Endometrial microvascular endothelial cells (primary cell): ENCODE measurements around the gene GATAD2B. TPM values are rescaled to one million over a fixed set of nuclear protein-coding genes. Genes with fewer than 3 reads are reported as not detected.

Experiments used
- total RNA-seq: library from RNA; depleted of rRNA; stranded (reverse); fragments of >200 nt; gene quantifications from one replicate; pipeline ENCODE4 v1.2.3, GENCODE V29; 2015; ENCODE audit errors: inconsistent ontology term

Gene GATAD2B
- total RNA-seq, 1 donor from 2014 or later = 7.4 TPM

Other genes starting within 250 kb of the GATAD2B start
- 2.6 TPM for gene NPR1, start 244.3 kb downstream of the GATAD2B start, total RNA-seq
- gene INTS3, start 194.9 kb downstream of the GATAD2B start, total RNA-seq = 21.0 TPM
- gene SLC27A3, start 147.6 kb downstream of the GATAD2B start, total RNA-seq = 18.0 TPM
- 15.6 TPM for gene DENND4B, start 23.7 kb upstream of the GATAD2B start, total RNA-seq
- gene CRTC2, start 35.6 kb upstream of the GATAD2B start, total RNA-seq = 17.7 TPM
- 108 TPM for gene SLC39A1, start 40.6 kb upstream of the GATAD2B start, total RNA-seq
- 6.0 TPM for gene CREB3L4, start 44.9 kb upstream of the GATAD2B start, total RNA-seq
- 221 TPM for gene JTB, start 54.7 kb upstream of the GATAD2B start, total RNA-seq
- gene RAB13, start 63.4 kb upstream of the GATAD2B start, total RNA-seq = 39.7 TPM
- gene RPS27, start 67.8 kb upstream of the GATAD2B start, total RNA-seq = 940 TPM
- gene NUP210L, start 232.1 kb upstream of the GATAD2B start, total RNA-seq = not detected